ENCODE data around the gene SLC10A3. TPM values are rescaled to one million over a fixed set of nuclear protein-coding genes. Genes with fewer than 3 reads are reported as not detected.

SLC10A3 gene
- total and polyA plus RNA-seq, 2 donors (not counting 3 experiments of a cell fraction or from before 2014, with no cell fraction given): 21.9 to 22.6 TPM

DNA sequence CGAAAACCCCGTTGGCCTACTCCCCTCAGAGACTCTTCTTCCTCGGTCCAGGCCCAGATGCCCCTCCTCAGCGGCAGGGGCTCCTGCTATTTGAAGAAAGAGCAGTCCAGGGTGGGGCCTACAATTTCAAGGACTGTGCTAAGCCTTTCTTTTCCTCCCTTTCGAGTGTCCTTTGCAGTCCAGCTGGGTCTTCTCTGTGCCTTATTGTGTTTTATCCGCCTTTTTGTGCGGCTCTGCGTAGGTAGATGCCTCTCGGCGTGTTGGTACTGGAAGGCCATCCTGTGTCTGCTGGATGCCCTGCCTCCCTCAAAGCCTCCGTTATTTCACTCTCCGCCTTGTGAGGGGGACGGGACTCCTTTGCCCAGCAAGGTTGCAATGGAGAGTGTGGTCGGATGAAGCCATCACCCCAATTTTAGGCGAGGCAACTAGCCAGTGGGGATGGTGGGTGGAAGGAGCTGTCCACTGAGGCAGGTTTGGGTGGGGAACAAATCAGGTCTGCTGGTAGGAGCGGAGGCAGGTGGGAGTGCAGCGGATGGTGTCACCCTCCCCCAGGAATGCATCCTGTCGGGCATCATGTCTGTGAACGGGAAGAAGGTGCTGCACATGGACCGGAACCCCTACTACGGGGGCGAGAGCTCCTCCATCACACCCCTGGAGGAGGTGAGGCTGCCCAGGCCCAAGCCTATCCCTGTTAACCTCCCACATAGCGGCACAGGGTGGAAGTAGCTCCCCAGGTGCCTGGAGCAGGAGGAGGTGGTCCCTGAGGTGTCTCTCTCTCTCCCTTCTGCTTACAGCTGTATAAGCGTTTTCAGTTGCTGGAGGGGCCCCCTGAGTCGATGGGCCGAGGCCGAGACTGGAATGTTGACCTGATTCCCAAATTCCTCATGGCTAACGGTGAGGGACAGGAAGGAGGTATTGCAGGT, 52.2 kb downstream of the SLC10A3 start:
- FAIRE-seq (peak; percentile 28), DNase-seq (ENCODE audit: low read depth, low spot score) (no peak)
- peaks cover 4 to 37% of the 10 kb centered on the region in 2 experiments for H3K36me3 ChIP-seq (ENCODE audit: control insufficient read depth in 2 of 2, extremely low read depth in 1 of 2, insufficient read depth in 2 of 2, low read length in 2 of 2)
- H2AFZ ChIP-seq (ENCODE audit: low read depth, low read length): no peak overlapping the region
- peak overlapping the region; percentile 75 for H3K4me2 ChIP-seq (ENCODE audit: insufficient read depth, low read length)
- ChIA-PET CTCF (interaction anchor here (0.7 kb wide), 1 partner anchor 89 kb away, joined by 3 read pairs; no protein-coding TSS in a partner anchor), POLR2A (interaction anchor here (0.6 kb wide), 1 partner anchor 38 kb away, joined by 3 read pairs; no protein-coding TSS in a partner anchor)
- no peaks in the 10 kb centered on the region for H3K9me3 ChIP-seq (replicated peaks; ENCODE audit: control insufficient read depth, insufficient read depth, low read length)
- H4K20me1 ChIP-seq (replicated peaks; ENCODE audit: control insufficient read depth, extremely low read depth, insufficient read depth, low read length): no peaks in the 10 kb centered on the region
- H3K4me3 ChIP-seq (replicated peaks in 1 of 3; ENCODE audit: insufficient read depth in 1 of 3, low read depth in 1 of 3, low read length in 3 of 3): peak overlapping the region; percentile 47 to 94 (median 75)
- peaks cover 7% of the 10 kb centered on the region for H3K4me1 ChIP-seq (ENCODE audit: control insufficient read depth, extremely low read depth, insufficient read depth, low read length)
- TSS peak; percentile 10 for BruUV-seq (replicated peaks)
- TF ChIP-seq, protein P1, sequence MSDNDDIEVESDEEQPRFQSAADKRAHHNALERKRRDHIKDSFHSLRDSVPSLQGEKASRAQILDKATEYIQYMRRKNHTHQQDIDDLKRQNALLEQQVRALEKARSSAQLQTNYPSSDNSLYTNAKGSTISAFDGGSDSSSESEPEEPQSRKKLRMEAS (IDR thresholded peaks at IDR 0.05; ENCODE audit: insufficient read depth, insufficient read length): no peak
- TF ChIP-seq GATA2 (IDR thresholded peaks at IDR 0.05; ENCODE audit: insufficient read depth, insufficient read length, low read depth, low read length): no peak
- TF ChIP-seq JUN (IDR thresholded peaks at IDR 0.05; ENCODE audit: borderline replicate concordance, insufficient read depth, insufficient read length, low read depth): no peak
- no peak for TF ChIP-seq POLR2AphosphoS5 (IDR thresholded peaks at IDR 0.05; ENCODE audit: insufficient read depth, low read depth, low read length)
- TF ChIP-seq, protein P2, sequence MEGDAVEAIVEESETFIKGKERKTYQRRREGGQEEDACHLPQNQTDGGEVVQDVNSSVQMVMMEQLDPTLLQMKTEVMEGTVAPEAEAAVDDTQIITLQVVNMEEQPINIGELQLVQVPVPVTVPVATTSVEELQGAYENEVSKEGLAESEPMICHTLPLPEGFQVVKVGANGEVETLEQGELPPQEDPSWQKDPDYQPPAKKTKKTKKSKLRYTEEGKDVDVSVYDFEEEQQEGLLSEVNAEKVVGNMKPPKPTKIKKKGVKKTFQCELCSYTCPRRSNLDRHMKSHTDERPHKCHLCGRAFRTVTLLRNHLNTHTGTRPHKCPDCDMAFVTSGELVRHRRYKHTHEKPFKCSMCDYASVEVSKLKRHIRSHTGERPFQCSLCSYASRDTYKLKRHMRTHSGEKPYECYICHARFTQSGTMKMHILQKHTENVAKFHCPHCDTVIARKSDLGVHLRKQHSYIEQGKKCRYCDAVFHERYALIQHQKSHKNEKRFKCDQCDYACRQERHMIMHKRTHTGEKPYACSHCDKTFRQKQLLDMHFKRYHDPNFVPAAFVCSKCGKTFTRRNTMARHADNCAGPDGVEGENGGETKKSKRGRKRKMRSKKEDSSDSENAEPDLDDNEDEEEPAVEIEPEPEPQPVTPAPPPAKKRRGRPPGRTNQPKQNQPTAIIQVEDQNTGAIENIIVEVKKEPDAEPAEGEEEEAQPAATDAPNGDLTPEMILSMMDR (IDR thresholded peaks at IDR 0.05; ENCODE audit: extremely low read depth in 1 of 2, insufficient read depth in 1 of 2, low read depth in 1 of 2, low read length in 2 of 2): no peak
- no peak for TF ChIP-seq POLR2A (IDR thresholded peaks at IDR 0.05; ENCODE audit: low read depth, low read length)
- no peak for TF ChIP-seq MYC (IDR thresholded peaks at IDR 0.05; ENCODE audit: low read depth, low read length)
- no peak for TF ChIP-seq EZH2 (IDR thresholded peaks at IDR 0.05; ENCODE audit: borderline replicate concordance, low read depth, low read length, severe bottlenecking)
- TF ChIP-seq FOS (IDR thresholded peaks at IDR 0.05; ENCODE audit: borderline replicate concordance, insufficient read depth, low read length): no peak
- peak overlapping the region; percentile 59 for H3K9ac ChIP-seq (replicated peaks; ENCODE audit: extremely low read depth, insufficient read depth, low read length)
- H3K27me3 ChIP-seq (ENCODE audit: control insufficient read depth in 2 of 2, insufficient read depth in 2 of 2, low read length in 2 of 2): no peaks in the 10 kb centered on the region
- peaks cover 41% of the 10 kb centered on the region for H3K79me2 ChIP-seq (ENCODE audit: control insufficient read depth, insufficient read depth, low read length)
- H3K27ac ChIP-seq (ENCODE audit: insufficient read depth, low read depth, low read length): no peak overlapping the region
- H3K9me1 ChIP-seq (replicated peaks; ENCODE audit: control insufficient read depth, extremely low read depth, insufficient read depth, low read length): no peaks in the 10 kb centered on the region
- intact Hi-C loops (cut with micrococcal nuclease) (no loop called here), dilution Hi-C loops (cut with MboI; ENCODE audit: extremely low pct_ligation_motif_present, low sequenced_read_pairs) (no loop called here)

Small RNA genes lying within 50 kb of the gene (microRNA-seq; reads per million reads assigned to microRNA genes)
- not detected for gene MIR6858 (ENCODE audit: borderline number of aligned reads, borderline replicate concordance)

Small RNA genes lying within 50 kb of the gene (small RNA-seq; reads per million reads assigned to genes)
- gene MIR6858 (ENCODE audit: insufficient read depth, insufficient read length, low read depth, low replicate concordance) (not detected), gene RN7SL697P (ENCODE audit: insufficient read depth, insufficient read length, low read depth, low replicate concordance) (not detected)

Other genes with a start within 250 kb of the SLC10A3 start
- not detected in 2 replicates for gene OPN1MW3, start 233.0 kb downstream of the SLC10A3 start, total RNA-seq
- not detected in 2 replicates for gene OPN1MW3, start 233.0 kb downstream of the SLC10A3 start, polyA plus RNA-seq
- gene TEX28, start 195.5 kb downstream of the SLC10A3 start, total RNA-seq: not detected in 2 replicates
- gene TEX28, start 195.5 kb downstream of the SLC10A3 start, polyA plus RNA-seq: not detected in 2 replicates
- gene TKTL1, start 194.8 kb downstream of the SLC10A3 start, total RNA-seq: not detected in 2 replicates
- 0.03 TPM in 1 of 2 replicates, not detected in the other for gene TKTL1, start 194.8 kb downstream of the SLC10A3 start, polyA plus RNA-seq
- 1,474 and 1,671 TPM in 2 replicates for gene FLNA, start 116.0 kb downstream of the SLC10A3 start, total RNA-seq
- 658 and 817 TPM in 2 replicates for gene FLNA, start 116.0 kb downstream of the SLC10A3 start, polyA plus RNA-seq
- 71.5 and 76.8 TPM in 2 replicates for gene EMD, start 111.3 kb downstream of the SLC10A3 start, total RNA-seq
- 47.0 and 50.6 TPM in 2 replicates for gene EMD, start 111.3 kb downstream of the SLC10A3 start, polyA plus RNA-seq
- 2,493 and 2,979 TPM in 2 replicates for gene RPL10, start 92.3 kb downstream of the SLC10A3 start, total RNA-seq
- gene RPL10, start 92.3 kb downstream of the SLC10A3 start, polyA plus RNA-seq: 6,375 and 7,586 TPM in 2 replicates
- gene DNASE1L1, start 81.4 kb downstream of the SLC10A3 start, total RNA-seq: 47.5 and 61.5 TPM in 2 replicates
- gene DNASE1L1, start 81.4 kb downstream of the SLC10A3 start, polyA plus RNA-seq: 84.9 and 90.8 TPM in 2 replicates
- 43.4 and 46.6 TPM in 2 replicates for gene TAFAZZIN, start 79.1 kb downstream of the SLC10A3 start, total RNA-seq
- 33.8 and 37.2 TPM in 2 replicates for gene TAFAZZIN, start 79.1 kb downstream of the SLC10A3 start, polyA plus RNA-seq
- gene ATP6AP1, start 62.0 kb downstream of the SLC10A3 start, total RNA-seq: 136 and 145 TPM in 2 replicates
- 322 and 393 TPM in 2 replicates for gene ATP6AP1, start 62.0 kb downstream of the SLC10A3 start, polyA plus RNA-seq
- gene GDI1, start 53.5 kb downstream of the SLC10A3 start, total RNA-seq: 128 and 131 TPM in 2 replicates
- gene GDI1, start 53.5 kb downstream of the SLC10A3 start, polyA plus RNA-seq: 247 and 267 TPM in 2 replicates
- gene FAM50A, start 46.5 kb downstream of the SLC10A3 start, total RNA-seq: 111 and 123 TPM in 2 replicates
- gene FAM50A, start 46.5 kb downstream of the SLC10A3 start, polyA plus RNA-seq: 66.6 and 75.9 TPM in 2 replicates
- gene PLXNA3, start 32.3 kb downstream of the SLC10A3 start, total RNA-seq: 58.3 and 58.6 TPM in 2 replicates
- 56.8 and 63.2 TPM in 2 replicates for gene PLXNA3, start 32.3 kb downstream of the SLC10A3 start, polyA plus RNA-seq
- 14.3 and 17.8 TPM in 2 replicates for gene LAGE3, start 11.3 kb downstream of the SLC10A3 start, total RNA-seq
- 31.9 and 47.8 TPM in 2 replicates for gene LAGE3, start 11.3 kb downstream of the SLC10A3 start, polyA plus RNA-seq
- 27.2 and 31.4 TPM in 2 replicates for gene UBL4A, start 4.0 kb downstream of the SLC10A3 start, total RNA-seq
- gene UBL4A, start 4.0 kb downstream of the SLC10A3 start, polyA plus RNA-seq: 25.3 and 28.3 TPM in 2 replicates
- 25.6 and 42.9 TPM in 2 replicates for gene FAM3A, start 25.6 kb upstream of the SLC10A3 start, total RNA-seq
- gene FAM3A, start 25.6 kb upstream of the SLC10A3 start, polyA plus RNA-seq: 32.0 and 37.3 TPM in 2 replicates
- 159 and 161 TPM in 2 replicates for gene G6PD, start 56.2 kb upstream of the SLC10A3 start, total RNA-seq
- 155 and 173 TPM in 2 replicates for gene G6PD, start 56.2 kb upstream of the SLC10A3 start, polyA plus RNA-seq
- 40.3 and 41.2 TPM in 2 replicates for gene IKBKG, start 57.0 kb upstream of the SLC10A3 start, total RNA-seq
- 47.8 and 52.1 TPM in 2 replicates for gene IKBKG, start 57.0 kb upstream of the SLC10A3 start, polyA plus RNA-seq
- not detected in 2 replicates for gene CTAG1A, start 94.5 kb upstream of the SLC10A3 start, total RNA-seq
- gene CTAG1A, start 94.5 kb upstream of the SLC10A3 start, polyA plus RNA-seq: not detected in 2 replicates
- gene CTAG1B, start 128.7 kb upstream of the SLC10A3 start, total RNA-seq: not detected in 2 replicates
- gene CTAG1B, start 128.7 kb upstream of the SLC10A3 start, polyA plus RNA-seq: not detected in 2 replicates
- not detected in 2 replicates for gene CTAG2, start 162.9 kb upstream of the SLC10A3 start, total RNA-seq
- gene CTAG2, start 162.9 kb upstream of the SLC10A3 start, polyA plus RNA-seq: not detected in 2 replicates